Astrocyte (in vitro differentiated cells and primary cell): ENCODE measurements around the gene MYH9.

Experiments used
- CTCF ChIP-seq: IDR thresholded peaks from 2 replicates; pipeline ENCODE4 v1.5.1; 2011; ENCODE audit warnings: low read depth, mild to moderate bottlenecking, inconsistent platforms, low read length, moderate library complexity; ENCODE audit not compliant: insufficient read depth
- EZH2 ChIP-seq: IDR thresholded peaks from 2 replicates; pipeline ENCODE4 v1.6.1; 2012; ENCODE audit warnings: mild to moderate bottlenecking, low read length, inconsistent platforms; ENCODE audit not compliant: insufficient read depth

GRCh38 chr22:36331306-36331911, 56.4 kb downstream of the MYH9 start:
- TF ChIP-seq CTCF (no peak), EZH2 (no peak)
